DOHH2 (cell line): Measurements from ENCODE around the gene SUCLG1.

Source experiments
- H3F3A ChIP-seq: fragments of 200-600 bp; sonication (generic), shearing (Covaris generic); 2 replicates; pipeline ENCODE4 v1.6.0; 2016; ENCODE audit warnings: antibody characterized with exemption, mild to moderate bottlenecking; ENCODE audit not compliant: control insufficient read depth, insufficient read depth
- H3K27ac ChIP-seq: fragments of 200-600 bp; sonication (generic); 2 replicates; pipeline ENCODE4 v1.5.1; 2014; ENCODE audit warnings: low read depth, mild to moderate bottlenecking, low read length, moderate library complexity
- H3K27me3 ChIP-seq: fragments of 200-600 bp; sonication (generic); 2 replicates; pipeline ENCODE4 v1.6.1; 2014; ENCODE audit warnings: mild to moderate bottlenecking, low read length, mixed read lengths; ENCODE audit not compliant: control insufficient read depth
- H3K36me3 ChIP-seq: fragments of 200-600 bp; sonication (generic); 2 replicates; pipeline ENCODE4 v1.6.1; 2014; ENCODE audit warnings: mild to moderate bottlenecking, low read length, moderate library complexity, mixed read lengths; ENCODE audit not compliant: control insufficient read depth
- H3K4me1 ChIP-seq: fragments of 200-600 bp; sonication (generic); 2 replicates; pipeline ENCODE4 v1.6.1; 2014; ENCODE audit warnings: mild to moderate bottlenecking, low read length, mixed read lengths; ENCODE audit not compliant: control insufficient read depth
- H3K4me2 ChIP-seq: fragments of 200-600 bp; sonication (generic); 2 replicates; pipeline ENCODE4 v1.6.0; 2014; ENCODE audit warnings: mild to moderate bottlenecking, low read length, moderate library complexity
- H3K4me3 ChIP-seq: fragments of 200-600 bp; sonication (generic); 2 replicates; pipeline ENCODE4 v1.5.1; 2014; ENCODE audit warnings: mild to moderate bottlenecking, low read length, mixed read lengths
- H3K79me2 ChIP-seq: fragments of 200-600 bp; sonication (generic); 2 replicates; pipeline ENCODE4 v1.6.1; 2014; ENCODE audit warnings: mild to moderate bottlenecking, low read length, mixed read lengths; ENCODE audit not compliant: control insufficient read depth
- H3K9me2 ChIP-seq: fragments of 200-600 bp; sonication (generic); replicated peaks from 2 replicates; pipeline ENCODE4 v1.6.1; 2014; ENCODE audit warnings: mild to moderate bottlenecking, low read length, mixed read lengths; ENCODE audit not compliant: control insufficient read depth
- H3K9me3 ChIP-seq: fragments of 200-600 bp; sonication (generic); 2 replicates; pipeline ENCODE4 v1.6.1; 2014; ENCODE audit warnings: antibody characterized with exemption, low read length, mixed read lengths; ENCODE audit not compliant: control insufficient read depth, insufficient read depth
- H4K20me1 ChIP-seq: fragments of 200-600 bp; sonication (generic); 2 replicates; pipeline ENCODE4 v1.6.0; 2014; ENCODE audit warnings: low read depth, mild to moderate bottlenecking, antibody characterized with exemption, low read length, moderate library complexity; ENCODE audit not compliant: control insufficient read depth, insufficient read depth
- EZH2phosphoT487 ChIP-seq: fragments of 200-600 bp; sonication (generic); IDR thresholded peaks from 2 replicates; pipeline ENCODE4 v1.6.1; 2017; ENCODE audit warnings: borderline replicate concordance, mild to moderate bottlenecking, antibody characterized with exemption, low read length, moderate library complexity, mixed read lengths
- TF ChIP-seq, protein P1 (sequence below): fragments of 200-600 bp; sonication (generic); IDR thresholded peaks from one replicate; pipeline ENCODE4 v1.5.1; 2014; ENCODE audit warnings: antibody characterized with exemption, mild to moderate bottlenecking, low read depth, low read length; ENCODE audit not compliant: poor library complexity, severe bottlenecking

Gene SUCLG1

GRCh38 chr2:84451579-84451978 lies 7.5 kb downstream of the SUCLG1 start:
- H3K4me1 ChIP-seq = peaks cover 8% of the 10 kb centered on the region
- no peaks in the 10 kb centered on the region for H3K27me3 ChIP-seq
- H4K20me1 ChIP-seq = no peaks in the 10 kb centered on the region
- no peak overlapping the region for H3K4me3 ChIP-seq
- H3F3A ChIP-seq = no peaks in the 10 kb centered on the region
- no peaks in the 10 kb centered on the region for H3K9me2 ChIP-seq
- peaks cover 7% of the 10 kb centered on the region; the same call in 1 of the 2 replicates for H3K36me3 ChIP-seq
- no peaks in the 10 kb centered on the region for H3K9me3 ChIP-seq
- TF ChIP-seq EZH2phosphoT487 = no peak
- TF ChIP-seq, protein P1, sequence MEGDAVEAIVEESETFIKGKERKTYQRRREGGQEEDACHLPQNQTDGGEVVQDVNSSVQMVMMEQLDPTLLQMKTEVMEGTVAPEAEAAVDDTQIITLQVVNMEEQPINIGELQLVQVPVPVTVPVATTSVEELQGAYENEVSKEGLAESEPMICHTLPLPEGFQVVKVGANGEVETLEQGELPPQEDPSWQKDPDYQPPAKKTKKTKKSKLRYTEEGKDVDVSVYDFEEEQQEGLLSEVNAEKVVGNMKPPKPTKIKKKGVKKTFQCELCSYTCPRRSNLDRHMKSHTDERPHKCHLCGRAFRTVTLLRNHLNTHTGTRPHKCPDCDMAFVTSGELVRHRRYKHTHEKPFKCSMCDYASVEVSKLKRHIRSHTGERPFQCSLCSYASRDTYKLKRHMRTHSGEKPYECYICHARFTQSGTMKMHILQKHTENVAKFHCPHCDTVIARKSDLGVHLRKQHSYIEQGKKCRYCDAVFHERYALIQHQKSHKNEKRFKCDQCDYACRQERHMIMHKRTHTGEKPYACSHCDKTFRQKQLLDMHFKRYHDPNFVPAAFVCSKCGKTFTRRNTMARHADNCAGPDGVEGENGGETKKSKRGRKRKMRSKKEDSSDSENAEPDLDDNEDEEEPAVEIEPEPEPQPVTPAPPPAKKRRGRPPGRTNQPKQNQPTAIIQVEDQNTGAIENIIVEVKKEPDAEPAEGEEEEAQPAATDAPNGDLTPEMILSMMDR = no peak
- H3K4me2 ChIP-seq = no peak overlapping the region
- peaks cover 71% of the 10 kb centered on the region for H3K79me2 ChIP-seq
- no peak overlapping the region for H3K27ac ChIP-seq

DNA sequence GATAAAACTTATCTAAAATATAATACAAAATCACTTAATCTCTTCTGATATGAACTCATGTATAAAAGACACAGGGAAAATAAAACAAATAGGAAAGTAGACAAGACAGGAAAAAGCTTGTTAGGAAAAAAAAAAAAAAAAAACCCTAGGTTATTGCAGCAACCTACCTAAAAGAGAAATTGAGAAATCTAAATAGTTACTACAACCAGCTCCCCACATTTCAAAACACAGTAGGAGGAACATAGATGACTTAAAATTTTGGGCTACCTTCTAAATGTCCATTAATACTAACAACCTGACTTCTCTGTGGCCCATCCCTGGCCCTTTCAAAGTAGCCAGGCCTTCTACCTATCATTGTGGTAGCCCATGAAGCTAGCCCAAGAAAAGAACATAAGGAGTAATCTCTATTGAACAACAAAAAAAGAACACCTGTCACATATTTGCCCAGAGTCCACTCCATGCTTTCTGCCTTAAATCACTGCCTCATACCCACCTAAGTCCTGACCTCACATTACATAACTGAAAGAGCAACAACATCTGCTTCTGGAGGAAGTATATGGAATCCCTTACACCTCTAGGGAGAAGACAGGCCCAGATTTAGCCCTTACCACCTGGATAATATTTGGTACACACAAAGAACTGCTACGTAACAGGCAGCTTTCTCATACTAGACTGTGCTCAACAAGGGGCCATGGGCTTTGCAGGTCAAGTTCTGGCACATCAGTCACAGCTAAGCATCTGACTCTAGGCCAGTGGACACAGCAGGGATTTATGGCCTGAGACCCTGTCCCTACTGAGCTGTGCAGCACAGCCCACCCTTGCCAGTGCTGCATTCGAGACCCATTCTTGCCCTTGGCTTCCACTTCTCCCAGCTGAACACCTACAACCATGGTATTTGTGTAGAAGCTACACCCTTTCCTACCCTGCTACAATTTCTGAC lies 8.5 kb downstream of the SUCLG1 start:
- Histone ChIP-seq H4K20me1 (no peaks in the 10 kb centered on the region), H3K36me3 (peaks cover 15% of the 10 kb centered on the region), H3K27ac (no peak overlapping the region), H3K4me1 (peaks cover 8% of the 10 kb centered on the region), H3K9me2 (no peaks in the 10 kb centered on the region), H3K4me2 (no peak overlapping the region), H3K79me2 (peaks cover 60% of the 10 kb centered on the region), H3K27me3 (no peaks in the 10 kb centered on the region), H3F3A (no peaks in the 10 kb centered on the region), H3K4me3 (no peak overlapping the region), H3K9me3 (no peaks in the 10 kb centered on the region)
- no peak for TF ChIP-seq EZH2phosphoT487
- TF ChIP-seq, protein P1 = no peak

DNA sequence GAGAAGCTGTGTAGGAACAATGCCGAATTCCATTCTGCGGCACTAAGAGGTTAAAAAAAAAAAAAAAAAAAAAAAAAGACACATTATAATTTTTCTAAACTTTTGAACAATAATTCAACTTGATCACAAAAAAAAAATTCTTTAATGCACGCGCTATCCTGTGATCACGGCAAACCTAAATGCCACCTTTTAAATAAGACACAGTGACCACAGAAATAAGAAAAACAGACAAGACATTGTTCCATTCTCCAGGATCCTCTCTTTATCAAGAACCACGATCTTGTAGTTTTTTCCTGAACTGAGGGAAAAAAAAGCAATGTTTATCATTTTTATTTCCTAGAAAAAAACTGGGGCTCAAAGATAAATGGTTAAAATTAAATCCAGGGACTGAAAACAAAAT lies 9.4 kb downstream of the SUCLG1 start:
- H3K36me3 ChIP-seq = peaks cover 18% of the 10 kb centered on the region
- H3F3A ChIP-seq = no peaks in the 10 kb centered on the region
- TF ChIP-seq EZH2phosphoT487 = no peak
- TF ChIP-seq, protein P1 = no peak
- no peak overlapping the region for H3K4me2 ChIP-seq
- no peaks in the 10 kb centered on the region for H3K9me2 ChIP-seq
- H3K9me3 ChIP-seq = no peaks in the 10 kb centered on the region
- H3K4me1 ChIP-seq = peaks cover 8% of the 10 kb centered on the region
- peaks cover 53% of the 10 kb centered on the region for H3K79me2 ChIP-seq
- no peak overlapping the region for H3K4me3 ChIP-seq
- H3K27me3 ChIP-seq = no peaks in the 10 kb centered on the region
- H3K27ac ChIP-seq = no peak overlapping the region
- H4K20me1 ChIP-seq = no peaks in the 10 kb centered on the region
